ENCODE data around the gene AZI2.

Gene AZI2

DNA sequence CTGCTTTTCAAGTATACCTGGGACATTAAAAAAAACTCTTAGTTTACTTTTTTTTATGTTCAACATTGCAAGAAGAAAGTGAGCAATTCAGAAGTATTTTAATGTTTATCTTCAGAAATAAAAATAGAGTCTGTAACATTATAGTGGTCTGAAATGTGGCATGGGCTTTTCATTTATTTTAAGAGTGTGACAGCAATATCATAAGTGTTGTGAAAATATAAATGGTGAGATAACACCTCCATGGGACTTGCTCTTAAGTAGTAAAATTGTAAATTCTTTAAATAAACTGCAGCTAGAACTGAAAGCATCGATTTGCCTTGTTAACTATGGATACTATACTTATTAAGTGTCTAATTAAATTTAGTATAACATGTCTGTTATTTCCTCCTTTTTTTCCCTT lies 48.9 kb downstream of the AZI2 start:
- no peaks in the 10 kb centered on the region for H3K27me3 ChIP-seq (ENCODE audit: insufficient read depth, low read length, poor library complexity)
- DNase-seq: no peak
- no peak overlapping the region for H3K18ac ChIP-seq (ENCODE audit: low read length)
- no peak overlapping the region for H2BK120ac ChIP-seq (ENCODE audit: low read depth, low read length)
- no peak overlapping the region for H3K9ac ChIP-seq (ENCODE audit: low read length)
- WGBS (ENCODE audit: extremely low coverage, insufficient coverage, low lambda C conversion rate): no CpG with 5 or more reads among the region's 1 CpG
- H3K79me1 ChIP-seq (ENCODE audit: low read length): no peaks in the 10 kb centered on the region
- no peak overlapping the region for H4K8ac ChIP-seq (ENCODE audit: low read depth, low read length)
- no peak overlapping the region for H3K4ac ChIP-seq (ENCODE audit: low read depth, low read length)
- H2BK5ac ChIP-seq (ENCODE audit: low read length): no peak overlapping the region
- no peak overlapping the region for H3K4me2 ChIP-seq (ENCODE audit: low read length)
- no peak overlapping the region for H4K5ac ChIP-seq (ENCODE audit: low read length)
- no peak overlapping the region for H2BK15ac ChIP-seq (replicated peaks; ENCODE audit: low read depth)
- no peaks in the 10 kb centered on the region for H3K79me2 ChIP-seq (ENCODE audit: control insufficient read depth, insufficient read depth, low read length)
- H3K4me3 ChIP-seq (ENCODE audit: low read length): no peak overlapping the region
- H3K56ac ChIP-seq (ENCODE audit: low read length): no peak overlapping the region
- H3K23ac ChIP-seq (ENCODE audit: low read length): no peak overlapping the region
- H2AK5ac ChIP-seq (ENCODE audit: low read length): no peak overlapping the region
- H3K27ac ChIP-seq (ENCODE audit: low read depth, low read length): no peak overlapping the region
- no peaks in the 10 kb centered on the region for H3K36me3 ChIP-seq (ENCODE audit: control insufficient read depth, insufficient read depth, low read length)
- H3K4me1 ChIP-seq (ENCODE audit: control insufficient read depth, low read depth, low read length): no peaks in the 10 kb centered on the region

DNA sequence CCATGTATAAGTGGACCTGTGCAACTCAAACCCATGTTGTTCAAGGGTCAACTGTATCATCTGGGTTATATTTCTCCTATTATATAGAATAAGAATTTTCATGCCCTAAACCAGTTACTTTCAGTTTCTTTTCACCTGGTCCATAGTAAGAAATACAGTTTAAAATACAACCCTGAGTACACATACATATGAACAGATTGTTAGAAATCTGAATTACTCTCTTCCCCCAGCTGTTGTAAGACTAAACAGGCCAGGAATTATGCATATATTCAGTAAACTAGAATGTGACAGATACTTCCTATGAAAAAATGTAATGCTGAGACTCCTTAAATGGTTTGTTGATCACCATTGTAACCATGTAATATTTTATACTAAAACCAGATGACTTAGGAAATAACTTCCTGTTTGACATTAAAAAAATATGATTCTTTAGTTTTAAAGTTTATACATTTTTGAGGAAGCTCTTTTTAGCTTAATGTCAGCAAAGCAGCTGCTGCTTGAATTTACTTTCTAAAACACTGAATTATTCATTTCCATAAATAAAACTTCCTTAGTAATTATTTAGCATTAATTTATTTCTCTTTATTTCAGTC lies 52.6 kb downstream of the AZI2 start:
- Histone ChIP-seq H3K79me2 (ENCODE audit: control insufficient read depth, insufficient read depth, low read length) (no peaks in the 10 kb centered on the region), H4K5ac (ENCODE audit: low read length) (no peak overlapping the region), H3K56ac (ENCODE audit: low read length) (no peak overlapping the region), H3K4me2 (ENCODE audit: low read length) (no peak overlapping the region), H4K8ac (ENCODE audit: low read depth, low read length) (no peak overlapping the region), H3K4me3 (ENCODE audit: low read length) (no peak overlapping the region), H3K27ac (ENCODE audit: low read depth, low read length) (no peak overlapping the region), H2BK5ac (ENCODE audit: low read length) (no peak overlapping the region), H2AK5ac (ENCODE audit: low read length) (no peak overlapping the region), H3K4me1 (ENCODE audit: control insufficient read depth, low read depth, low read length) (peaks cover 2% of the 10 kb centered on the region), H3K4ac (ENCODE audit: low read depth, low read length) (no peak overlapping the region), H3K36me3 (ENCODE audit: control insufficient read depth, insufficient read depth, low read length) (no peaks in the 10 kb centered on the region), H2BK120ac (ENCODE audit: low read depth, low read length) (no peak overlapping the region), H3K18ac (ENCODE audit: low read length) (no peak overlapping the region), H2BK15ac (replicated peaks; ENCODE audit: low read depth) (no peak overlapping the region), H3K23ac (ENCODE audit: low read length) (no peak overlapping the region), H3K9ac (ENCODE audit: low read length) (no peak overlapping the region), H3K79me1 (ENCODE audit: low read length) (no peaks in the 10 kb centered on the region), H3K27me3 (ENCODE audit: insufficient read depth, low read length, poor library complexity) (no peaks in the 10 kb centered on the region)
- DNase-seq: no peak

DNA sequence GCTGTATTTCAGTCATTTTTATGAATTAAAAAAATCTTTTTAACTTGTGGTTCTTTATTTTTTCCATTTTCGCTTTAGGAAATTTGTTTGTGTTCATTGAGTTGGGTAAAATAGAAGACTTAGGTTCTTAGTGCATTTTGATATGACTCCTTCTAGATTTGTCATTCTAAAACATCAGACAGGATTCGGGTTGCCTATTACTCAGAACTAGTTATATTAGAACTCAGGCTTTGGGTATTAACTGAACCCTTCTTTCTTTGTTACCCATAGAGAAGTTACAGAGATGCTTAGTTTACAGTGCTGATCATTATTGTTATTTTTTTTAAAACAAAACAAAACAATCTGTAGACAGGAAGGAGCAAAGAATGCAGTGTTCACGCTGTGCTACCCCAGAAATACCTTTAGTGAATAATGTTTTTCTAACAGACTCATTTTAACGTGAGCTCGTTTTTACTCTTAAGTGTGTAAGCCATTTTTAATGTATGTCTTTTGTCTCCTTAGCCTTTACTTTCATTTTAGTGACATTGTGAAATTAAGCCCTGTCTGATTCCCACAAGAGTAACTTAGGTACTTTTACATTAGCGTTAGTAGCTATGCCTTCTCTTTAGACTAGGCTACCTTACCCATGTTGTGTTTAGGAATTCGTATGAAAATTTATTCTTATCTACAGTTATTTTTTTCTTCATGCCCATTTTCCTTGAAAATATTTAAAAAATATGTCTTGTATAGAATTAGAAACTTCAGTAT lies 53.8 kb downstream of the AZI2 start:
- no peak for DNase-seq
- Histone ChIP-seq H3K9ac (ENCODE audit: low read length) (no peak overlapping the region), H4K5ac (ENCODE audit: low read length) (no peak overlapping the region), H3K4ac (ENCODE audit: low read depth, low read length) (no peak overlapping the region), H3K36me3 (ENCODE audit: control insufficient read depth, insufficient read depth, low read length) (no peaks in the 10 kb centered on the region), H3K23ac (ENCODE audit: low read length) (no peak overlapping the region), H2BK5ac (ENCODE audit: low read length) (no peak overlapping the region), H2BK120ac (ENCODE audit: low read depth, low read length) (no peak overlapping the region), H3K4me2 (ENCODE audit: low read length) (no peak overlapping the region), H3K27ac (ENCODE audit: low read depth, low read length) (no peak overlapping the region), H4K8ac (ENCODE audit: low read depth, low read length) (no peak overlapping the region), H3K27me3 (ENCODE audit: insufficient read depth, low read length, poor library complexity) (no peaks in the 10 kb centered on the region), H3K18ac (ENCODE audit: low read length) (no peak overlapping the region), H3K79me1 (ENCODE audit: low read length) (no peaks in the 10 kb centered on the region), H2AK5ac (ENCODE audit: low read length) (no peak overlapping the region), H3K79me2 (ENCODE audit: control insufficient read depth, insufficient read depth, low read length) (no peaks in the 10 kb centered on the region), H3K4me1 (ENCODE audit: control insufficient read depth, low read depth, low read length) (peaks cover 2% of the 10 kb centered on the region), H2BK15ac (replicated peaks; ENCODE audit: low read depth) (no peak overlapping the region), H3K56ac (ENCODE audit: low read length) (no peak overlapping the region), H3K4me3 (ENCODE audit: low read length) (no peak overlapping the region)
- no CpG with 5 or more reads among the region's 7 CpGs for WGBS (ENCODE audit: extremely low coverage, insufficient coverage, low lambda C conversion rate)

DNA sequence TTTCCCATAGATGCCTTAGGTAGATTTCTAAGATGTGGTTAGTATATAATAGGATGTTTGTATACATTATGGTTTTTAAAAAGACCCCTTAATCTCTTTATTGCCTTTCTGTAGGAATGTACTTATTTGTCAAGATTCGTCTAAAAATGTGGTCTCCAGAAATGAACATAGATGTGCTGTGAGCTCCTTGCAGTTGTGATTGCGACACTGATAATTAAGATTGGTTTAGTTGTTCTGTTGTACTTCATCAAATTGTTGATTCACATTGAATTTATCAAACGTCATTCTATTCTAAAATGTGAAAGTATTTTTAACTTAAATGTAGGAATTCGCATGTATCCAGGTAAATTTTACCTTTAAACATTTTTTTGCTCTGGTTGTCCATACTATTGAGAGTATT lies 56.0 kb downstream of the AZI2 start:
- peaks cover 2% of the 10 kb centered on the region for H3K4me1 ChIP-seq (ENCODE audit: control insufficient read depth, low read depth, low read length)
- no peak overlapping the region for H2BK5ac ChIP-seq (ENCODE audit: low read length)
- H3K79me1 ChIP-seq (ENCODE audit: low read length): no peaks in the 10 kb centered on the region
- H2AK5ac ChIP-seq (ENCODE audit: low read length): no peak overlapping the region
- no peaks in the 10 kb centered on the region for H3K36me3 ChIP-seq (ENCODE audit: control insufficient read depth, insufficient read depth, low read length)
- no peak for DNase-seq
- H4K8ac ChIP-seq (ENCODE audit: low read depth, low read length): no peak overlapping the region
- H2BK120ac ChIP-seq (ENCODE audit: low read depth, low read length): no peak overlapping the region
- H3K9ac ChIP-seq (ENCODE audit: low read length): no peak overlapping the region
- no peak overlapping the region for H3K23ac ChIP-seq (ENCODE audit: low read length)
- H2BK15ac ChIP-seq (replicated peaks; ENCODE audit: low read depth): no peak overlapping the region
- no peaks in the 10 kb centered on the region for H3K27me3 ChIP-seq (ENCODE audit: insufficient read depth, low read length, poor library complexity)
- no peak overlapping the region for H4K5ac ChIP-seq (ENCODE audit: low read length)
- no peak overlapping the region for H3K56ac ChIP-seq (ENCODE audit: low read length)
- H3K79me2 ChIP-seq (ENCODE audit: control insufficient read depth, insufficient read depth, low read length): no peaks in the 10 kb centered on the region
- H3K4me3 ChIP-seq (ENCODE audit: low read length): no peak overlapping the region
- no peak overlapping the region for H3K4ac ChIP-seq (ENCODE audit: low read depth, low read length)
- H3K27ac ChIP-seq (ENCODE audit: low read depth, low read length): no peak overlapping the region
- H3K18ac ChIP-seq (ENCODE audit: low read length): no peak overlapping the region
- WGBS (ENCODE audit: extremely low coverage, insufficient coverage, low lambda C conversion rate): no CpG with 5 or more reads among the region's 4 CpGs
- H3K4me2 ChIP-seq (ENCODE audit: low read length): no peak overlapping the region

DNA sequence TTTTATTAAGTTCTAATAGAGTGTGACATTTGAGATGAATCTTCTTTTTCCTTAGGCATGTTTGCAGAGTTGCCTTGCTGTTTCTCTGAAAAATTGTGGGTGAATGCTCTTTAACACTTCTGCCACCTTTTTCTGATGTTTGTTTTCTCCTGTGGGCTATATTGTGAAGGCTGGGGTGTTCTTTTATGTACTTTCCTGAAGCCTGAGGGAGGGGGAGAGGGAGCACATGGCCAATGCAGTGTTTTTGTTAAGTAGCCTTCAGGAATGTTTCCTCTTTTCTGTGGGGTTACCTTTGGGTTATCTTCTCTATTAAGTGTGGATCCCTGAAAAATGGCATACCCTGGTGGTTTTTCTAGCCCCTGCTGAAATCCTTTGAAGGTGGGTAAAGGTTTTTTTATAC lies 57.0 kb downstream of the AZI2 start:
- Histone ChIP-seq H3K27me3 (ENCODE audit: insufficient read depth, low read length, poor library complexity) (no peaks in the 10 kb centered on the region), H3K18ac (ENCODE audit: low read length) (no peak overlapping the region), H2BK5ac (ENCODE audit: low read length) (no peak overlapping the region), H2BK15ac (replicated peaks; ENCODE audit: low read depth) (no peak overlapping the region), H3K4me1 (ENCODE audit: control insufficient read depth, low read depth, low read length) (peaks cover 4% of the 10 kb centered on the region), H3K36me3 (ENCODE audit: control insufficient read depth, insufficient read depth, low read length) (no peaks in the 10 kb centered on the region), H3K79me2 (ENCODE audit: control insufficient read depth, insufficient read depth, low read length) (no peaks in the 10 kb centered on the region), H3K27ac (ENCODE audit: low read depth, low read length) (no peak overlapping the region), H3K79me1 (ENCODE audit: low read length) (no peaks in the 10 kb centered on the region), H3K9ac (ENCODE audit: low read length) (no peak overlapping the region), H3K4me3 (ENCODE audit: low read length) (no peak overlapping the region), H4K5ac (ENCODE audit: low read length) (no peak overlapping the region), H3K23ac (ENCODE audit: low read length) (no peak overlapping the region), H3K56ac (ENCODE audit: low read length) (no peak overlapping the region), H2BK120ac (ENCODE audit: low read depth, low read length) (no peak overlapping the region), H3K4ac (ENCODE audit: low read depth, low read length) (no peak overlapping the region), H2AK5ac (ENCODE audit: low read length) (no peak overlapping the region), H4K8ac (ENCODE audit: low read depth, low read length) (no peak overlapping the region), H3K4me2 (ENCODE audit: low read length) (no peak overlapping the region)
- DNase-seq: no peak

DNA sequence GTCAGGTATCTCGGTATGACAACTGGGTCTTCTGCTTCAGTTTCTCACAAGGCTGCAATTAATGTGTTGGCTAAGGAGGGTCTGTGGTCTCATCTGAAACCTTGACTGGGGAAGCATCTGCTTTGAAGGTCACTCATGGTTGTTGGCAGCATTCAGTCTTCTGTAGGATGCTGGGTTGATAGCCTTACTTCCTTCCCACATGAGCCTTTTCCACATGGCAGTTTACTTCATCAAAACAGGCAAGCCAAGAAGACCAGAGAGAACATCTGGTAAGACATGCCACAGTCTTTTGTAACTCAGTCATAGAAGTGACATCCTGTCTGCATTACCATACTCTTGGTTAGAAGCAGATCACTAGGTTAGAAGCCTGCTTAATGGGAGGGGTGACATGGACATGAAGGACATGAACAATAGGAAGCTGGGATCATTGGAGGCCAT lies 57.7 kb downstream of the AZI2 start:
- H3K56ac ChIP-seq (ENCODE audit: low read length): no peak overlapping the region
- no peak overlapping the region for H3K4ac ChIP-seq (ENCODE audit: low read depth, low read length)
- H3K36me3 ChIP-seq (ENCODE audit: control insufficient read depth, insufficient read depth, low read length): no peaks in the 10 kb centered on the region
- H3K9ac ChIP-seq (ENCODE audit: low read length): no peak overlapping the region
- no peaks in the 10 kb centered on the region for H3K79me2 ChIP-seq (ENCODE audit: control insufficient read depth, insufficient read depth, low read length)
- H3K4me1 ChIP-seq (ENCODE audit: control insufficient read depth, low read depth, low read length): peaks cover 4% of the 10 kb centered on the region
- H2BK120ac ChIP-seq (ENCODE audit: low read depth, low read length): no peak overlapping the region
- WGBS (ENCODE audit: extremely low coverage, insufficient coverage, low lambda C conversion rate): no CpG with 5 or more reads among the region's 1 CpG
- no peaks in the 10 kb centered on the region for H3K79me1 ChIP-seq (ENCODE audit: low read length)
- H2BK5ac ChIP-seq (ENCODE audit: low read length): no peak overlapping the region
- H3K4me3 ChIP-seq (ENCODE audit: low read length): no peak overlapping the region
- no peak for DNase-seq
- H4K8ac ChIP-seq (ENCODE audit: low read depth, low read length): no peak overlapping the region
- no peak overlapping the region for H2AK5ac ChIP-seq (ENCODE audit: low read length)
- H2BK15ac ChIP-seq (replicated peaks; ENCODE audit: low read depth): no peak overlapping the region
- no peak overlapping the region for H3K27ac ChIP-seq (ENCODE audit: low read depth, low read length)
- H3K23ac ChIP-seq (ENCODE audit: low read length): no peak overlapping the region
- H4K5ac ChIP-seq (ENCODE audit: low read length): no peak overlapping the region
- H3K18ac ChIP-seq (ENCODE audit: low read length): no peak overlapping the region
- H3K27me3 ChIP-seq (ENCODE audit: insufficient read depth, low read length, poor library complexity): no peaks in the 10 kb centered on the region
- H3K4me2 ChIP-seq (ENCODE audit: low read length): no peak overlapping the region

Measured in mesendoderm (in vitro differentiated cells).